ENCODE measurements around the gene ZFPM1. TPM values are rescaled to one million over a fixed set of nuclear protein-coding genes. Genes with fewer than 3 reads are reported as not detected.

The ZFPM1 gene
- total RNA-seq, 2 experiments from 2014 or later = 19.0 to 19.2 TPM

DNA sequence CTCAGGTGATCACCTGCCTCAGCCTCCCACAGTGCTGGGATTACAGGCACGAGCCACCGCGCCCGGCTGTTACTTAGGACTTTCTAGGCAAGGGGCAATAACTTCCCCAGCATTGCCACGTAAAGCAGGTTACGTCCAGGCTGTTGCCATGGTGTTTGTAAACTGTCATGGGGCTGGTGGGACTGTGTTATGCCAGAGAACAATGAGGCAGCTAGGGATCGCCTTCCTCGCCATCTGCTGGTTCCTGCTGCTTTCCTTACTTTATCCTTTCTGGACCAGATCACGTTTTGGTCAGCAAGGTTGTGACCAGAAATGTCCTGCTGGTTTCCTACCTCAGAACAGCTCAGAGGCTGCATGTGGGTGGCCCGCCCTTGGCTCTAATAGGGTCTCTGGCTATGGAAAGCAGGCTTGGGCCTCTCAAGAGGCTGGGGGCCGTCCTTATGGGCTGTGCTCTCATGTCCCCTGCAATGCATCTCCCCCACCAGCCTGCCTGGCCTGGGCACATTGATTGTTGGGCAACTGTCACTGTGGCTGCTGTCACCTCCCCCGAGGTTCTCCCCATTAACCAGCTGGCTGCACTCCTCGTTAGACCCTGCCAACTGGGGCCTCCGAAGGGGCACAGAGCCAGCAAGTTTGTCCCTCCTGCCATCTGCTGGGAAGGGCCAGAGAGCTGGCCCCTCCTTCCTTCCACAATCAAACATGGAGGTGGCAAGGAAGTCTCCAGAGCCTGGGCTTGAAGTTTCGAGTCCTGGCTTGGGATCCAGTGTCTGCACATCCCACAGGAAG lies 88.9 kb downstream of the ZFPM1 start:
- H3K9me3 Mint-ChIP-seq = peaks cover 10% of the 10 kb centered on the region
- H3K36me3 Mint-ChIP-seq = peaks cover 2% of the 10 kb centered on the region
- H3K27ac Mint-ChIP-seq = no peak overlapping the region
- peaks cover 12% of the 10 kb centered on the region for H3K27me3 Mint-ChIP-seq
- no peak for ATAC-seq (ENCODE audit: low read depth)
- POLR2A ChIA-PET = no interaction called here
- no peaks in the 10 kb centered on the region for H3K4me1 Mint-ChIP-seq
- H3K4me3 Mint-ChIP-seq = no peak overlapping the region
- DNase-seq = no peak

DNA sequence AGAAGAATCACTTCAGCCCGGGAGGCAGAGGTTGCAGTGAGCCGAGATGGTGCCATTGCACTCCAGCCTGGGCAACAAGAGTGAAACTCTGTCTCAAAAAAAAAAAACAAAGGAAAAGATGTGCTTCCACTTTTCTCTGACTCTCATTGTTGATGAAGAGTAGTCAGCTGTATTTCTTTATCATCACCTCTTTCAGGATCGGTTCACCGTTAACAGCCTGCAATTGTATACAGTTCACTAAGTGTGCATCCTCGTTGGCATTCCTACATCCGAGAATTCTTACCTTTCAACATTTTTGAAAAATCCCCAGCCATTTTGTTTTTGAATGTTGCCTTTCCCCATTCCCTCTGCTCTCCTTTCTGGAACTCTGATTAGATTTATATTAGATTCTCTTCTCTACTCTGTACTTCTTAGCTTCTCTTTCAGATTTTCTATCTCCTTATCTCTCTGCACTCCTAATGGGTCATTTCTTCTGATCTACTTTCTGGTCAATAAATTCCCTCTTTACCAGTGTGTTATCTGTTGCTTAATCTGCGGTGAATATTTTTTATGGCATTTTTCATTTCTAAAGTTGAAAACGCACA lies 90.2 kb downstream of the ZFPM1 start:
- no peak overlapping the region for H3K27ac Mint-ChIP-seq

DNA sequence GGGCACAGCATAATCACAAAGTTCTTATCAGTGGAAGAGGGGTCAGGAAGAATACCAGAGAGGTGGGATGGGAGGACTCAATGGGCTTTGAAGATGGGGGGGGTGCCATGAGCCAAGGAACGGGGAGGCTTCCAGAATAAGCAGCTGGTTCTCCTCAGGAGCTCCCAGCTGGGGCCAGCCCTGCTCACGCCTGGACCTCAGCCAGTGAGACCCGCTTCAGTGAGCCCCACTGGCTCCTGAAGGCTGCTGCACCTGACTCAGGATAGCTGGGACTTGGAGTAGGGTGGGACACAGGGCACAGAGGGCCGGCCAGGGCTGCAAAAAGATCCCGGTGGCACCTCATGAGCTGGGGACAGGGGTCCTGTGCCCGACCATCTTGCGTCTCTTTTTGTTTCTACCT lies 92.7 kb downstream of the ZFPM1 start:
- DNase-seq = no peak
- Mint-ChIP-seq H3K4me3 (no peak overlapping the region), H3K9me3 (peaks cover 10% of the 10 kb centered on the region), H3K27me3 (peaks cover 14% of the 10 kb centered on the region), H3K4me1 (peaks cover 5% of the 10 kb centered on the region), H3K27ac (no peak overlapping the region), H3K36me3 (peaks cover 2% of the 10 kb centered on the region)
- POLR2A ChIA-PET = no interaction called here
- ATAC-seq (ENCODE audit: low read depth) = no peak

More for the DNA sequence above, 90.2 kb downstream of the ZFPM1 start:
- POLR2A ChIA-PET = no interaction called here
- Mint-ChIP-seq H3K9me3 (peaks cover 10% of the 10 kb centered on the region), H3K27me3 (peaks cover 12% of the 10 kb centered on the region), H3K4me1 (no peaks in the 10 kb centered on the region), H3K36me3 (peaks cover 2% of the 10 kb centered on the region), H3K4me3 (no peak overlapping the region)
- DNase-seq = no peak
- no peak for ATAC-seq (ENCODE audit: low read depth)

DNA sequence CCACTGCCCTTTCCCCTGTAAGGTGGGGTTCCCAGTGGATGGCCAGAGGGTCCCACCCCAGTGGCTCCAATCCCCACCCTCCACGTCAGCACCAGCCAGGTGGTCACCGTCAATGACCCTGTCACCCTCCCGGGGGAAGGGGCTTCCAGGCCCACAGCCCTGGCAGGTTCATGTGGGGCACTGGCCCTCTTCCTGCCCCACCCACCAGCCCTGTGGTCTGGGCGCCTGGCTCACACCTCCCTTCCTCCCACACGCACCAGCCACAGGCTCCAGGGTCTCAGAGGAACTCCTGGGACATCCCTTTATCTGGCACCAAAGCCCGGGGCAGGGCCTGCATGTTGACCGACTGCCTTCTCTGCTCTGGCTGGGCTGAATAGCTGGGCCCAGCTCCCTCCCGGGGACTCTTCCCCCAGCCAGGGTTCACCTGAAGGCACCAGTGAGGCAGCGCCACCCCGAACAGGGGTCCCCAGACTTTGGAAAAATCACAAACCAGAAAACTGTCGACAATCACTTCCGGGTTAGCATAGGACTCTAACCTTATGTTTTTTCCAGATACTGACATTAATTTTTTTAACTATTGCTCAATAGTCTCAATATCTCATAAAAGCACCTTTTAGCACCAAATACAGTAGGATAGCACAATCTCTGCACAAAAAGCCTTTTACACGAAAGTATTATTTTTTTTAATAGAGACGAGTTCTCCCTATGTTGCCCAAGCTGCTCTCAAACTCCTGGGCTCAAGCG lies 95.2 kb downstream of the ZFPM1 start:
- H3K9me3 Mint-ChIP-seq = peaks cover 3% of the 10 kb centered on the region
- no peak overlapping the region for H3K27ac Mint-ChIP-seq
- POLR2A ChIA-PET = no interaction called here
- no peak overlapping the region for H3K4me3 Mint-ChIP-seq
- H3K27me3 Mint-ChIP-seq = peaks cover 14% of the 10 kb centered on the region
- ATAC-seq (ENCODE audit: low read depth) = no peak
- no peak for DNase-seq
- peaks cover 2% of the 10 kb centered on the region for H3K36me3 Mint-ChIP-seq
- peaks cover 6% of the 10 kb centered on the region for H3K4me1 Mint-ChIP-seq

DNA sequence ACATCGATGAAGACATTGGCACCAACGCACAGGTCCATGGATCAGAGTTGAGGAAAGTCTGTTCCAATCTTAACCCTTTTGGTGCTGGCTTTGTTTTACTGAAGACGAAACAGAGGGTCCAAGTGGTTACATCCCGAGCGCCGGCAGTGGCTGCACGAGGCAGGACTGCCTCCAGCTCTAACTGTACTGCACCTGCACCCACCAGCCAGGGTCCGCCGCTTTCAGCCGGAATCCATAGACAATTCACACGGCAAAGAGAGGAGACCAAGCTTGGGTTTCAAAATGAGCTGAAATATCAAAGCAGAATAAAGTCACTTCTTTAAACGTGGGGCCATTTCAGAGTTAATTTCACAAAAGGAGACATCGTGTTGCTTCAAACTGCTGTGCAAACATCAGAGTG lies 95.9 kb downstream of the ZFPM1 start:
- Mint-ChIP-seq H3K9me3 (no peaks in the 10 kb centered on the region), H3K4me3 (no peak overlapping the region), H3K4me1 (peaks cover 6% of the 10 kb centered on the region), H3K36me3 (no peaks in the 10 kb centered on the region), H3K27me3 (peaks cover 14% of the 10 kb centered on the region), H3K27ac (no peak overlapping the region)
- POLR2A ChIA-PET = no interaction called here
- ATAC-seq (ENCODE audit: low read depth) = no peak
- DNase-seq = no peak

DNA sequence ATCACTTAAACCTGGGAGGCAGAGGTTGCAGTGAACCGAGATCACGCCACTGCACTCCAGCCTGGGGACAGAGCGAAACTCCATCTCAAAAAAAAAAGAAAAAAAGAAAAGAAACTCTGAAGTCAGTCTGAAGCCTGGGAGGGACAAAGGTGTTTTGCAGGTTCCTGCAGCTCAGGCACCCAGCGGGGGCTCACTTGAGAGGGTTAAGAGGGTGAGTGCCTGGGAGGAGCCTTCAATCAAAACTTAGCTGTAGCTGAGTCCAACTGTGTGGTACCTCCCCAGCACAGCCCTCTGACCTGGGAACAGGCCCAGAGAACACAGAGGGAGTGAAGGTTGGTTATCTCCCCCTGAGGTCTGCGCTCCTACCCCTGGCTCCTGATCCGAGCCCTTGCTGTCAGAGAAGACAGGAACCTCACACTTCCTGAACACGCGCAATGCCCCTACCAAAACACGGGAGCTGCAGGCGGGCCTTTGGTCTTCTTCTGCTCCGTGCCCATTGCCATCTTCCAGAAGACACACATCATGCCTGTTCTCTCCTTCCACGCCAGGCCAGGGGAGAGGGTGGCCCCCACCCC lies 96.7 kb downstream of the ZFPM1 start:
- DNase-seq (no peak), ATAC-seq (ENCODE audit: low read depth) (no peak)
- Mint-ChIP-seq H3K4me1 (peaks cover 6% of the 10 kb centered on the region), H3K27me3 (peaks cover 14% of the 10 kb centered on the region), H3K27ac (no peak overlapping the region), H3K36me3 (no peaks in the 10 kb centered on the region), H3K4me3 (no peak overlapping the region), H3K9me3 (no peaks in the 10 kb centered on the region)
- POLR2A ChIA-PET = interaction anchor here (0.8 kb wide), 1 partner anchor 8 kb away, joined by 4 read pairs; no protein-coding TSS in a partner anchor

DNA sequence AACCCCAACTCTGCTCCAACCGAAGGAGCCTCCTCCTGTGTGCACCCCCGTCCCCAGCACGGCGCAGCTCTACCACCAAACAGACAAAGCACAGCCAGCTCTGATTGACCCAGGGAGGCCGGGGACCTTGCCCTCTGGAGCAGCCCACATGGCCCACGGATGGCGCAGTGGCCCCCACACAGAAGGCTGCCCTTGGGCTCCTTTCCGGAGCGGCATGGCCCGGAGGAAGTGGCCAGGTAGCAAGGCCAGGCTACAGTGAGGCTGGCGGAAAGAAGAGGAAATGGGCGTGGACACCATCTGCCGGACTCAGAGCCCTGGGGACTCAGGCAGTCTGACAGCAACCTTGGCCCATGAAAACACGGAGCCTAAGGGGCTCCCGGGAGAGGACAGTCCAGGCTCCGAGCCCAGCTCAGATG lies 97.2 kb downstream of the ZFPM1 start:
- no peak overlapping the region for H3K4me3 Mint-ChIP-seq
- POLR2A ChIA-PET = interaction anchor here (0.8 kb wide), 1 partner anchor 8 kb away, joined by 4 read pairs; no protein-coding TSS in a partner anchor
- no peak for DNase-seq
- H3K9me3 Mint-ChIP-seq = no peaks in the 10 kb centered on the region
- ATAC-seq (ENCODE audit: low read depth) = no peak
- H3K4me1 Mint-ChIP-seq = peaks cover 6% of the 10 kb centered on the region
- H3K27ac Mint-ChIP-seq = no peak overlapping the region
- no peaks in the 10 kb centered on the region for H3K36me3 Mint-ChIP-seq
- H3K27me3 Mint-ChIP-seq = peaks cover 14% of the 10 kb centered on the region

DNA sequence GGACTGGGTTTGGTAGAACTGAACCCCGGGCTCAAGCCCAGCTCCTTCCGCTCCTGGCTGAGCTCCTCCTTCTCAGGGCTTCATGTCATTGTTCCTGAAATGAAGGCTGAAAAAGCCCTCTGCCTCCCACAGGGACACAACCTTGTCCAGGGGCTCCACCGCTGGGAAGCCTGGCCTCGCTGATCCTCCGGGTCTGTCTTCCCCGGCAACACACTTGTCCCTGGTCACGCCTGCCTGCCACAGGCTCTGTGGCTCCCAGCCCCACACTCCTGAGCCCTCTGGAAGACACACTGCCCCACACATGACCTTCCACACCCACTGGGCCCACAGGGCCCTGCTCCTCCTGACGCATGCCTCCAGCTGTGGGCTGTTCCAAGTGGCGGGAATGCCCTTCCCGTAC lies 99.1 kb downstream of the ZFPM1 start:
- H3K27ac Mint-ChIP-seq = no peak overlapping the region
- peaks cover 17% of the 10 kb centered on the region for H3K27me3 Mint-ChIP-seq
- H3K4me1 Mint-ChIP-seq = peaks cover 6% of the 10 kb centered on the region
- no peaks in the 10 kb centered on the region for H3K36me3 Mint-ChIP-seq
- DNase-seq (no peak), ATAC-seq (ENCODE audit: low read depth) (no peak)
- H3K4me3 Mint-ChIP-seq = no peak overlapping the region
- POLR2A ChIA-PET = no interaction called here
- peaks cover 3% of the 10 kb centered on the region for H3K9me3 Mint-ChIP-seq

DNA sequence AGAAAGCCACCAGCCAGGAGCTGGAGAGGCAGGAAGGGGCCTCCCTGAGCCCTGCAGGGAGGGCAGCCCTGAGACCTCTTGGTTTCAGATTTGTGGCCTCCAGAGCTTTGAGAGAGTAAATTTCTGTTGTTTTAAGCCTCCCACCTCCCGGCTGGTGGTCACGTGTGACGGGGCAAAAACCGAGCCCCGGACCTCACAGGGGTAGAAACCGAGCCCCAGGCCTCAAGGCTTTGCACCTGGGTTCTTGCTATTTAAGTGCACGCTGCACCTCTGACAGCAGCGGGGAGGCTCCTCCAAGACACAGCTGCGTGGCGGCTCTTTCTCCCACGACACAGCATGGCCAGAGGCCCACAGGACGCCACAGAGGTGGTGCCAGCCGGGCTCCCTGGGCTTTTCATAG lies 99.7 kb downstream of the ZFPM1 start:
- POLR2A ChIA-PET = no interaction called here
- DNase-seq (no peak), ATAC-seq (ENCODE audit: low read depth) (no peak)
- Mint-ChIP-seq H3K4me1 (peaks cover 6% of the 10 kb centered on the region), H3K27me3 (peaks cover 19% of the 10 kb centered on the region), H3K9me3 (peaks cover 3% of the 10 kb centered on the region), H3K4me3 (no peak overlapping the region), H3K36me3 (no peaks in the 10 kb centered on the region), H3K27ac (no peak overlapping the region)

DNA sequence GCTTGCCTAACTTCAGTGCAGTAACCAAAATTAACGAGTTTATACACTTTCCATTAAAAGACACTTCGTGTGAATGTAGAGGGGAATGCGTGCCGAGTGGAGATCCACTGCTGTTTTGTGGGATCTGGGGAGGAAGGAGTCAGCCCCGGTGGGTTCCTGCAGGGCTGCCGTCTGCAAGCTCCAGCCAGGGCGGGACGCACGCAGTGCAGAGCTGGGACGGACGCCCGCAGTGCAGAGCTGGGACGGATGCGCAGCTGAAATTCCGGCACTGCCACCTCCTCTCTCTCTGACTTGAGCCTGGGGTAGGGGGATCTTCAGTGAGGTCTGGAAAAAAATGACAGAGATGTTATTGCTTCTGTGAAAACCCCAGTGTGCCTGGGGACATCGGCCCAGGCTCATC lies 100.7 kb downstream of the ZFPM1 start:
- Mint-ChIP-seq H3K4me1 (peaks cover 6% of the 10 kb centered on the region), H3K27me3 (peaks cover 19% of the 10 kb centered on the region), H3K36me3 (no peaks in the 10 kb centered on the region), H3K4me3 (no peak overlapping the region), H3K27ac (no peak overlapping the region), H3K9me3 (peaks cover 3% of the 10 kb centered on the region)
- POLR2A ChIA-PET = no interaction called here
- ATAC-seq (ENCODE audit: low read depth) (no peak), DNase-seq (no peak)

DNA sequence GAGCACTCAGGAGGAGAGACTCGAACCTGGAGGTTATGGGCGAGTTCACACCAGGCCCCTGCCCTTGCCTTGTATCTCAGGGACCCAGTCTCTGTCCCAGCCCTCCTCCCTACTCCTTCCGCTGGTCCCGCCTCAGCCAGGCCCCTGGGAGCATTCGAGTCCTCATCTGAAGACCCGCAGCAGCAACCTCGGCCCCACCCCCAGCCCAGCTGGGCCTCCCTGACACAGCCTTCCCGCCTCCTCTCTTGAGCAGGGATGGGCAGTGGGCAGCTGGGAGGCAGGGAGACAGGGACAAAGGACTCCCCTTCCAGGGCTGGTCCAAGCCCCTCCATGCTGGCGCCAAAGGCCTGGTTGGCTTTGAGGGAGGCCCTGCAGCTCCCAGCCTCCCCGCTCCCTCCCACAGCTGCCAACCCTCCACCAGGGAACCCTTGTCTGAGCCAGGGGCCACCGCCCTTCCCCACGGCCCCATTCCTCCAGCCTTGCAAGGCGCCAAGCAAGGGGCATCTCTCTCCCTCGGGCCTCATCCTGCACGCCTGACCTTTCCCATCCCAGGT lies 101.7 kb downstream of the ZFPM1 start:
- Mint-ChIP-seq H3K27ac (no peak overlapping the region), H3K4me1 (peaks cover 6% of the 10 kb centered on the region), H3K4me3 (no peak overlapping the region), H3K36me3 (no peaks in the 10 kb centered on the region), H3K27me3 (peaks cover 15% of the 10 kb centered on the region), H3K9me3 (peaks cover 3% of the 10 kb centered on the region)
- DNase-seq (no peak), ATAC-seq (ENCODE audit: low read depth) (no peak)
- POLR2A ChIA-PET = no interaction called here

DNA sequence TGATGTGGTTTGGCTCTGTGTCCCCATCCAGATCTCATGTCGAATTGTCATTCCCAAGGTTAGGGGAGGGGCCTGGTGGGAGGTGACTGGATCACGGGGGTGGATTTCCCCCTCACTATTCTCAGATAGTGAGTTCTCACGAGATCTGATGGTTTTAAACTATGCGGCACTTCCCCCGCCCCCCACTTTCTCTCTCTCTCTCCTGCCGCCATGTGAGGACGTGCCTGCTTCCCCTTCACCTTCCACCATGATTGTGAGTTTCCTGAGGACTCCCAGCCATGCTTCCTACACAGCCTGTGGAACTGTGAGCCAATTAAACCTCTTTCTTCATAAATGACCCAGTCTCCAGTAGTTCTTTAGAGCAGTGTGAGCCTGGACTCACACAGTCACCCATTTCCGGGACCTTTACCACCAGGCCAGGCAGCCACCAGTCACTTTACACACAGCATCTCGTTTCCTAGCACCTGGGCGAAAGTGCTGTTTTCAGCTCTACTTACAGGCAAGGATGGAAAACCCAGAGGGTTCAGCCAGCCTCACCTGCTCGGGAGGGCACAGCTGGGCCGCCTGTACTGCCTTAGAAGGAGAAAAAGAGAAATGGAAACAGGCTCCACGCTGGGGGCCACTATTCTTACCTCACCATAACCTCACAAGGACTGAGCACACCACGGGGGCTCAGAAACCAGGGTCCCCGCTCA lies 103.4 kb downstream of the ZFPM1 start:
- ATAC-seq (ENCODE audit: low read depth) (no peak), DNase-seq (no peak)
- H3K4me1 Mint-ChIP-seq = peaks cover 1% of the 10 kb centered on the region
- H3K9me3 Mint-ChIP-seq = peaks cover 3% of the 10 kb centered on the region
- peaks cover 15% of the 10 kb centered on the region for H3K27me3 Mint-ChIP-seq
- H3K36me3 Mint-ChIP-seq = no peaks in the 10 kb centered on the region
- H3K27ac Mint-ChIP-seq = no peak overlapping the region
- H3K4me3 Mint-ChIP-seq = no peak overlapping the region
- POLR2A ChIA-PET = no interaction called here

Data from activated naive CD8-positive, alpha-beta T cell treated with anti-CD3 and anti-CD28 coated beads, Interleukin-2, amount 10 ng/mL, durations not matched to agents 7 days and 5 days (primary cell).